HFFc6 (cell line): ENCODE results near the gene GATAD2B. TPM values are rescaled to one million over a fixed set of nuclear protein-coding genes. Genes with fewer than 3 reads are reported as not detected.
"Not testable (repeated sequence)": the region's sequence is repeated elsewhere in the genome, so short reads cannot be mapped to it uniquely, and the experiment has no call there.

Experiments used
- DNase-seq: peaks from one replicate; pipeline ENCODE4 v3.0.0-alpha.2; 2018
- H3K27ac Mint-ChIP-seq: 2 replicates; pipeline ENCODE4 v1.8.0; 2020; ENCODE audit warnings: mild to moderate bottlenecking, mixed read lengths
- H3K27me3 Mint-ChIP-seq: 2 replicates; pipeline ENCODE4 v1.8.0; 2021; ENCODE audit warnings: mild to moderate bottlenecking, moderate library complexity, mixed read lengths; ENCODE audit not compliant: insufficient read depth
- H3K36me3 Mint-ChIP-seq: 2 replicates; pipeline ENCODE4 v1.8.0; 2021; ENCODE audit warnings: low read depth, mixed read lengths
- H3K4me1 Mint-ChIP-seq: 2 replicates; pipeline ENCODE4 v1.8.0; 2020; ENCODE audit warnings: low read depth, mixed read lengths
- H3K4me3 Mint-ChIP-seq: 2 replicates; pipeline ENCODE4 v1.8.0; 2020; ENCODE audit warnings: mild to moderate bottlenecking, moderate library complexity, mixed read lengths
- H3K9me3 Mint-ChIP-seq: 2 replicates; pipeline ENCODE4 v1.8.0; 2020; ENCODE audit warnings: mild to moderate bottlenecking, mixed read lengths
- CTCF ChIP-seq: fragments of 200-600 bp; sonication (generic); IDR thresholded peaks from 2 replicates; pipeline ENCODE4 v1.5.0; 2021; ENCODE audit warnings: antibody characterized with exemption, mild to moderate bottlenecking
- total RNA-seq, 6 experiments: library from RNA; stranded (reverse); fragmentation: NEBNext Ultra II Directional; extraction: Animal tissue kit (Norgen Biotek cat#: 25700); gene quantifications; 2 replicates in 1 of 6; 3 replicates in 5 of 6; pipeline ENCODE4 v1.2.3, GENCODE V29; 2021

The GATAD2B gene
- total RNA-seq, 6 experiments from 2014 or later = 29.3 to 40.9 (median 38.4) TPM

GRCh38 chr1:153852170-153852569 lies 70.6 kb downstream of the GATAD2B start:
- Mint-ChIP-seq H3K4me3 (no peak overlapping the region), H3K27ac (no peak overlapping the region), H3K27me3 (peaks cover 2% of the 10 kb centered on the region; the same call in 1 of the 2 replicates), H3K4me1 (peaks cover 7% of the 10 kb centered on the region), H3K9me3 (no peaks in the 10 kb centered on the region), H3K36me3 (peaks cover 22% of the 10 kb centered on the region)
- TF ChIP-seq CTCF = no peak
- no peak for DNase-seq

GRCh38 chr1:153849487-153850185 lies 73.1 kb downstream of the GATAD2B start:
- DNase-seq = no peak
- H3K36me3 Mint-ChIP-seq = peaks cover 22% of the 10 kb centered on the region
- H3K27ac Mint-ChIP-seq = no peak overlapping the region
- no peaks in the 10 kb centered on the region for H3K4me1 Mint-ChIP-seq
- no peak for TF ChIP-seq CTCF
- no peaks in the 10 kb centered on the region for H3K9me3 Mint-ChIP-seq
- peaks cover 4% of the 10 kb centered on the region for H3K27me3 Mint-ChIP-seq
- no peak overlapping the region for H3K4me3 Mint-ChIP-seq

- Mint-ChIP-seq H3K27me3 (peaks cover 4% of the 10 kb centered on the region), H3K27ac (no peak overlapping the region), H3K36me3 (peaks cover 23% of the 10 kb centered on the region), H3K9me3 (no peaks in the 10 kb centered on the region), H3K4me3 (no peak overlapping the region), H3K4me1 (peaks cover 3% of the 10 kb centered on the region)
- DNase-seq = no peak
- no peak for TF ChIP-seq CTCF
Observed at GRCh38 chr1:153848805-153849204, 74.0 kb downstream of the GATAD2B start.

- peaks cover 15% of the 10 kb centered on the region for H3K36me3 Mint-ChIP-seq
- no peak overlapping the region for H3K27ac Mint-ChIP-seq
- no peak overlapping the region for H3K4me3 Mint-ChIP-seq
- H3K27me3 Mint-ChIP-seq = peaks cover 2% of the 10 kb centered on the region; the same call in 1 of the 2 replicates
- peaks cover 20% of the 10 kb centered on the region for H3K4me1 Mint-ChIP-seq
- no peak for DNase-seq
- peaks cover 4% of the 10 kb centered on the region for H3K9me3 Mint-ChIP-seq
- no peak for TF ChIP-seq CTCF
Observed at GRCh38 chr1:153845158-153845557, 77.6 kb downstream of the GATAD2B start.

GRCh38 chr1:153844349-153844748 lies 78.4 kb downstream of the GATAD2B start:
- Mint-ChIP-seq H3K4me1 (peaks cover 20% of the 10 kb centered on the region), H3K36me3 (peaks cover 13% of the 10 kb centered on the region)
- H3K27me3 Mint-ChIP-seq, H3K9me3 Mint-ChIP-seq, DNase-seq, H3K4me3 Mint-ChIP-seq, H3K27ac Mint-ChIP-seq: not testable (repeated sequence)

- peak overlapping the region; percentile 55 for H3K27ac Mint-ChIP-seq
Observed at GRCh38 chr1:153842006-153842471, 80.7 kb downstream of the GATAD2B start.

More at GRCh38 chr1:153842006-153842471, 80.7 kb downstream of the GATAD2B start:
- peaks cover 4% of the 10 kb centered on the region for H3K9me3 Mint-ChIP-seq
- no peak for TF ChIP-seq CTCF
- DNase-seq = no peak
- H3K4me1 Mint-ChIP-seq = peaks cover 20% of the 10 kb centered on the region
- no peak overlapping the region for H3K4me3 Mint-ChIP-seq
- H3K36me3 Mint-ChIP-seq = peaks cover 11% of the 10 kb centered on the region
- H3K27me3 Mint-ChIP-seq = peaks cover 2% of the 10 kb centered on the region; the same call in 1 of the 2 replicates
